HG03457 (cell line): ENCODE data around the gene PSAT1.

Source experiments
- ATAC-seq: cut with Tn5 transposase; IDR thresholded peaks from one replicate; pipeline ENCODE4 v1.9.1; 2021; ENCODE audit warnings: moderate number of reproducible peaks; ENCODE audit not compliant: unreplicated experiment

PSAT1 gene

DNA sequence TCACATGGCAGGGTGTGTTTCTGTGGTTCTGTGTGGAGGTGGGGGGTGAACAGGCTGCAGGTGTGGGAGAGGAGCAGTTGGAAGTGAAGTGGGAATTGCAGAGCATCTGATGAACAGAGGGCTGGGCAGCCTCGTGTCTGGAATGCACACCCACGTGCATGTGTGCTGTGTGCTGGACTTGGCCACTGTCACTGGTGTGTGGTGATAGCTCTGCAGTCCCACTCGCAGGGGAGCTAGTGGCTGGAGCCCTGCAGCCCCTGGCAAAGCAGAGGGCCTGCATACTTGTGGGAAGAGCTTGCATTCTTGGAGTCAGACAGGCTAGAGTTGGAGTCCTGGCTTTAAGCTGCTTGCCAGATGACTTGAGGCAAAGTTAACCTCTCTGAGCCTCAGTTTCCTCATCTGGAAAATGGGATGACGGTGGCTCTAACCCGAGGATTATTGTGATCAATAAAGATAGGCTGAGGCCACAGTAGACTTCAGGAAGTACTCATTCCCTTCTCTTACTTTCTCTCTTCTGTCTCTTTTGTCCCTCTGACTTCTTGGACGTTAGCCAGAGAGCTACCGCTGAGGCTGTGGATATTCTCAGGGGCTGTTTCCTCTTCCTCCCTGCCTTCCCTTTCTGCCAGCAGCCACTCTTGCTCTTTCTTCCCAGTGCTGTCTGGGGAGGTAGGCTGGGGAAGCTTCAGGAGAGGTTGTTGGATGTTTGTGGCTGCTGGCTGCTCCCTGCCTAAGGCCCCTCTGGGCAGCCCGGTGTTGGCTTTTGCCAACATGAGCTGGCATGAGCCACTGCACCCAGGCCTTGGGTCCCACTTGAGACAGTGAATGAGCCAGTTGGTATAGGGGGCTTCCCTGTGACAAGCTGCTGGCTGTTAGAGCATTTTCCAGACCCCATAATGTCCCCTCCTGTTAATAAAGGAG lies 18.3 kb downstream of the PSAT1 start:
- ATAC-seq, result no peak

DNA sequence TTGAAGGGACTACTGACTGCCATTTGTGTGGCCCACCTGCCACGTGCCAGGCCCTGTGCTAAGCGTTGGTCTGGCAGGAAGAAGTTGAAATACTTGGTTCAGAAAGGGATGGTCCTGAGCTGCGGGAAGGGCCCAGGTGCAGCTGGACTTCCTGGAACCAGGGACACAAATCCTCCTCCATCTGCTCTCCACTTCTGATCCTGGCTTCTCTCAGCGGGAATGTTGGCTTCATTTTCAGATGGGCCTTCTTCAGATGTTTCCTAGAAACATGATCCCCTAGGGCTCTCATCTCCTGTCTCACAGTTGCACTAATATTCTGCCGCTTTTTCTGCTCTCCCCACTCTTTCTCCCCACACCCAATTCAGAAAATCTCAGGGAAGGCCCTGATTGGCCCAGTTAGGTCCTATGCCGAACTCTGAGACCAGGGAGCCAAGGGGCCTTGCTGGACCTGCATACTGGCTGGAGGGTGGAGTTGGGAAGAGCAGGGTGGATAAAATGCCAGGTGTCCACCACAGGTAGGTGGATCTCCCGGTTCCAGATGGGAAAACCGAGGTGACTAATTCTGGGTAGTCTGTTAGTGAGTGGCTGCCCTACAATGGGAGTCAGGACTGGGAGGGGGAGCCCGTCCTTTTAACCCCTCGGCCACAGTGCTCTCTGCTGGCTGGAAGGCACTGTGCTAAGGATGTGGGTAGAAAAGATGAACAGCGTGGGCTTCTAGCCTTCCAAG lies 19.4 kb downstream of the PSAT1 start:
- ATAC-seq, result no peak

DNA sequence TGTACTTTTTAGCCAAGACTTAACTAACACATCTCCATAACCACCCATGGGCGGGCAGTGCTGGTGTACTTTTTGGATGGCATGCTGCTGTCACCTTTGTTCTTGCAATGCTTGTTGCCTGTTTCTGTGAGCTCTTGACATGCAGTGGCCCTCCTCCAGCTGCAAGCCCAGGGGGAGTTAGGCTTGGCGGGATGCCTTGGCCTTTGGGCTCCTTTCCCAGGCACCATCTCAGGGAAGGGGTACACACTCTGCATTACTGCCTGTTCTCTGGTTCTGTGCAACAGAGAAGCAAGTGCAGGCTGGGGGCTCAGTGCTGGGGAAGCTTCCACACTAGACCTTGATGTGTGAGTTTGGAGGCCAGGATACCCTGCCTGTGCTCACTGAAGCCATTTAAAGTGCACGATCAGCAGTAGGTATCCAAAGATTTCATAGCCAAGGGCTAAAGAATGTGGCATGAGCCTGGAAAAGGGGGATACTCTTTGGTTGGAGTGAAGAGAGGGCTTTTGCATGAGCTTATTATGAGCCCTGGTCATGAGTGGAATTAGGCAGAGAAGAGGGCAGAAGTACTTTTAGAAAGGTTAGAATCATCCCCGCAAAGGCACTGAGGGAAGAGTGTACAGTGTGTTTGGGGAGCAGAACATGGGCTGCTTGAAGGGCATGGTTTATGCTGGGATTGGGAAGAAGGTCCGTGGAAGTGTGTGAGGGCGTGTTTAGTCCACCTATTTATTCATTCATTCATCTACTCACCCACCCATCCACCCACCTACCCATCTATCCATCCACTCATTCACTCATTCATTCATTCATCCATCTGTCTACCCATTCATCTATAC lies 22.5 kb downstream of the PSAT1 start:
- no peak for ATAC-seq

DNA sequence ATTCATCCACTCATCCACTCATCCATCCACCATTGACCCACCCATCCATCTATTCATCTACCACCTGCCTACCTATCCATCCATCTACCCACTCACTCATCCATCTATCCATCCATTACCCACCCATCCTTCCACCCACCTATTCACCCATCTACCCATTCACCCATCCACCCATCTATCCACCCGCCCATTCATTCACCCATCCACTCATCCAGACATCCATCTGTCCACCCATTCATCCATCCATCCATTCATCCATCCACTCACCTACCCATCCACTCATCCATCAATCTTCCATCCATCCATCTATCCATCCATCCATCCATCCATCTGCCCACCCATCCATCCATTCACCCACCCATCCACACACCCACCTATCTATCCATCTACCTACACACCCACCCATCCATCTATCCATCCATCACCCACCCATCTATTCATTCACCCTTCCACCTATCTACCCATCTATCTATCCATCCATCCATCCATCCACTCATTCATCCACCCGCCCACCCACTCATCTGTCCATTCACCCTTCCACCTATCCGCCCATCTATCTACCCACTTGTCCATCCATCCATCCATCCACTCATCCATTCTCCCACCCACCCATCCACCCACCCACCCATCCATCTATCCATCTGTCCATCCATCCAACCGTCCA lies 23.2 kb downstream of the PSAT1 start:
- no peak for ATAC-seq

DNA sequence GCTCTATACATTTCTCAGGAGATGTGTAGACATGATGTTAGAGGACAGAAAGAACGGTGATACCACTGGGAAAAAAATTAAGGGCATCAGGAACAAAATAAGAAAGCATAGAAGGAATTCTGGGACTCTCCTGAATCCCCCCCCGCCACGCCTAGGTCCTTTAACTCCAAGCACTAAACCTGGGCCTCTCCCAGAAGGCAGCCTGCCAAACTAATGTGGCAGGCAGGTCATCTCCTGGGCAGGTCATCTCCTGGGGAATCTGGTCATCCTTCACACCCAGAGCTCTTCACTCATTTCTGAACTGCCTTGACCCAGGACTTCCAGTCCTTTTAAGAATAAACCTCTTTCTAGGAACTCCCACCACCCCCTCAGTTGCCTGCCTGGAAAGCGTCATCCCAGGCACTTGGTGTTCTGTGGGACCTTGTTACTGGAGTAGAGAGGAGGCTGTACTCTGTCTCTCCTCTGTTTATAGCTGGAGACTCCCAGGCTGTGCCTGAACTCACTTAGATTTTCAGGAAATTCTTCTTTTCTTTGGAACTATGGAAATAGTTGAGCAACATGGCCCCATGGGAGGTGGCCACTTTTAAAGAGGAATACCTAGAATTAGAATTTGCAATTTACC lies 24.1 kb downstream of the PSAT1 start:
- ATAC-seq, result no peak

DNA sequence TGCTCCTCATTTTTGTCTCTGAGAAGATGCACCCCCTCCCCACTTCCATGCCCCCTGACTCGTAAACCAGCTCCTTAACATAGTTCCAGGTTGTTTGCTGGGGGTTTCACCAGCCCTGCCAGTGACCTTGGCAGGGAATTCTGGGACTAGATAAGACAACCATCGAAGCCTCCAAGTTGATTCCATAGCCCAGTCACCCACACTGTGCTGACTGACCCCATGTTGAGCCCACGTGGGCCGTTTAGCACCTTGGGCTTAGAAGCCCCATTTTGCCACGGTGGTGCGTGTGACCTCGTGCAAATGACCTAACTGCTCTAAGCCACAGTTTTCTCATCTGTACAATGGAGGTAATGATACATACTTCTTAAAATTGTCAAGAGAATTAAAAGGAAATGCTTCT lies 24.6 kb downstream of the PSAT1 start:
- no peak for ATAC-seq

DNA sequence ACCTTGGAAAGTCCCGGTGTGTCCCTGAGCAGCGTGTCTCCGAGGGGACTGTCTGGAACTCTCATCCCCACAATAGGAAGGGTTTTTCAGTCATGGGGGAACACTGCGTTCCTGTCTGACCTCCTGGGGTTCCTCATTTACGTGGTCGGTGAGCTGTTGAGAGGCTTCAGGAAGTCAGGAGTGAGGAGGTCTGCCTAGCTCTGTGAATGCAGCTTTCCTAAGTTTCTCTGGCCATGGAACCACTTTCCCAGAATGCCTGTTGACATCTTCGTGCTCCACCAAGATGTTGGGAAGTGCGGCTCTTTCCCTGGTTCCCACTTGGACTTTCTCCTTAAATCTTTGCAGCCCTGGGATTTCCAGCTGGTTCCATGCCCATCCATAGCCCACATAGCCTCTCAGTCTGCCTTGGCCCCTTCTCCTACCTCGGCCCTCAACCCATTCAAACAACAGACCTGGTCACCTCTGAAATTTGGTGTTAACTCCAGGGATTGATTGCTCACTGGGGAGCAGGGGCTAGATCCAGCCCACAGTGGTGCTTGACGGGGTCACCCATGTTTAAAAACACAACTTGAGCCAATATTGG lies 27.2 kb downstream of the PSAT1 start:
- no peak for ATAC-seq

DNA sequence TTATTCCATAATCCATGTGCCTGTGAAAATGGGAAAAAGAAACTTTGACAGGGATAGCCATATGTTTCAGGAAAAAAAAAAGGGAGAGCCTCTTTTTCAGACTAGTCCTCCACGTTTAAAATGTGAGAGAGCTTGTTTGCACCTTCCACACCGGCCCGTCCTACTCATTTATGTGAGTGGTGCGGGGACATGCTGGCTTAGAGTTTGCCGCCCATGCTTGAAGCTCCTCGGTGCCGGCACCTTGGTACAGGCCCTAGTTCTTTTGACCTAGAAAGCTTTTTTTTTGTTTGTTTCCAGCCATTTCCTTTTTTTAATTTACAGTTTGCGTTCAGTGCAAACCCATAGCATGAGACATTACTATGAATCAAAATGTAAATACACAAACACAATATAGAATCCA lies 27.8 kb downstream of the PSAT1 start:
- ATAC-seq, result no peak

DNA sequence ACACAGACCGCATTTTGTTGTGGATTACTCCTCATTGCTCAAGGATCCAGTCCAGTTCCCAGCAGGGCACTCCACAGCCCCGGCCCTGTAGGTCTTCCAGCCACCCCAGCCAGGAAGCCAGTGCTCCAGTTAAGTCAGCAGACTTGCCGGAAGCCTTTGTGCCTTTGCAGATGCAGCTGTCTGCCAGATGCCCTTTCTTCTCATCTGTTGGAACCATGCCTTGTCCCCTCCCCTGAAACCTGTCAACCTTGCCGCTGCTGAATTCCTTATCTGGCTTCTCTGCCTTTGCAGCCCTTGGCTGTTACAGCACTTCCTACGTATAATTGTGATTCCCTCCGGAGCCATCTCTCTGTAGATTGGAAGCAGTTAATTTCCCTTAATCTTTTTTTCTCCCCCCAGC lies 28.4 kb downstream of the PSAT1 start:
- ATAC-seq, result no peak

DNA sequence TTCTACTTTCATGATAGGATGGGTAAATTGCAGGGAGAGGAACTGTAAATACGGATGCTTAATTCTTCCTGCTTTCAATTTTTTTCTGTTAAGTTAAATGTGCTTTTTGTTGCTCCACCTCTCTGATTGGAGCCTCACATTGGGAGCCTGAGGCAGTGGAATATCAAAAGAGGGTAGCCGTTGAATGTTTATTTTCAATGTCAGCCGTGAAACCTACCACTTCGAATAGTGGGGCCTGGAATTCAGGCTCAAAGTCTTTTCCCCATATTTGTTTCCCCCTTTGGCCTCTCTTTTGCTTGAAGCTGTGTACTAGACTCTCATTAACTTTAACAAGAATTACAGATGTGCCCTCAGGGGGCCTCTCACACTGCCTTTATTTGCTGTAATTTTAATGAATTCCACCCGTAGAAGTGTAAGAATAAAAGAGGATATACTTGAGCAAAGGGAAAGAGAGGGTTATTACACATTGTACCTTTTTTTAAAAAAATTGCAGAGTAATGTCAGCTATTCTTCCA lies 29.0 kb downstream of the PSAT1 start:
- ATAC-seq, result no peak

DNA sequence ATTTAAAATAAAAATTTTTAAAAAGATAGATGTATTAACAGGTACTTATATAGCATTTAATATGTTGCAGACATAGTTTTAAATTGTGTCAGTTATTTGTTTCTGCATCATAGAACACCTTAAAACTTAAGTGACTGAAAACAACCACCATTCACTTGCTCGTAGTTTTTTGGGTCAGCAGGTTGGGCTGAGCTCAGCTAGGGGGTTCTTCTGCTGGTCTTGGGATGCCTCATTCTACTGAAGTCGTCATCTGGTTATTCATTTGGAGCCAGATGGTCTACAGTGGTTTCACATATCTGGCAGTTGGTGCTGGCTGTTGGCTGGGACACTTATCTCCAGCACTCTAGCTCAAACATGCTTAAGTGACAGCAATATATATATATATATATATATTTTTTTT lies 29.6 kb downstream of the PSAT1 start:
- no peak for ATAC-seq

DNA sequence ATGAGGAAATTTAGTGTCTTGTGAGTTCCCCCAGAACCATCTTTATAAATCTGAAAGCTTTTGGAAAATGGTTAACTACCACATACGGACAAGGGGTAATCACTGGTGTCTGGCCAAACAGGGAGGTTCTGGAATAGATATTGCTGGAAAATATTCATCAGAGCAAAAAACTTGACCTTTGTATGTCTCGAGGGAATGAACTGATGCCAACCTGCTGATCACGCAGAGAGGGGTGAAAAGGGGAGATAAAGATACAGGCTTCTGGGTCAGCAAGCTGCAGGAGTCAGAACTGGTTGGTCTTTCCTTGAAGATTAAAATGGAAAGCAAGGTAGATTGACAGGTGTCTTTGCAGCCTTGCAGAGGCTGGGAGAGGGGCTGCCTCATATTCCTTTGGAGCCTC lies 35.5 kb downstream of the PSAT1 start:
- ATAC-seq, result no peak

DNA sequence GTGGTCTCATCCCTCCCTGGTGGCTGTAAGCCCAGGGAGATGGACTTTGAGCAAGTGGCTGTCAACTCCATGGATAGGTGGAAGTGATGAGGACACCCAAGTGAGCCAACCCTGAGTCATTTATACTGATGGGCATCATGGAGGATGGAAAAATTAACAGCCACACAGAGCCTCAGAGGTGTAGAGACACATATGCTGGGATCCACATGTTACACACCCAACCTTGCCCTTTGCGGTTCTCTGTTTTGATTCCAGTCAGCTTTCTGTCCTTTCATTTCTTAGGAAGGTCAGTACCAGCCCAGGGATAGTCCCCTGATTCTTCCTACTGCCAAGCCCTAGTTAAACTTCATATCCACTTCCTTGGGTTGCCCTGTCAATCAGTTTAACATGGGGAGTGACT lies 51.9 kb downstream of the PSAT1 start:
- no peak for ATAC-seq

DNA sequence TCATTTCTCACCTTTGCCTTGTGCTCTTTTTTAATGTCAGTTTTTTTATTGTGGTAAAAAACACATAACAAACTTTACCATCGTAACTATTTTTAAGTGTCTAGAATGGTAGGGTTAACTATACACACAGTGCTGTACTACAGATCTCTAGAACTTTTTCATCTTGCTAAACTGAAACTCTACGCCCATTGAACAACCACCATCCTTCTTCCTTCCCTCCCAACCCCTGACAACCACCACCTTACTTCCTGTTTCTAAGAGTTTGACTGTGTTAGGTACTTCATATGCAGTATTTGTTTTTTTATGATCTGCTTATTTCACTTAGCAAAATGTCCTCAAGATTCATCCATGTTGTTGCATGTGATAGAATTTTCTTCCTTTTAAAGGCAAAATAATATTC lies 54.9 kb downstream of the PSAT1 start:
- no peak for ATAC-seq

DNA sequence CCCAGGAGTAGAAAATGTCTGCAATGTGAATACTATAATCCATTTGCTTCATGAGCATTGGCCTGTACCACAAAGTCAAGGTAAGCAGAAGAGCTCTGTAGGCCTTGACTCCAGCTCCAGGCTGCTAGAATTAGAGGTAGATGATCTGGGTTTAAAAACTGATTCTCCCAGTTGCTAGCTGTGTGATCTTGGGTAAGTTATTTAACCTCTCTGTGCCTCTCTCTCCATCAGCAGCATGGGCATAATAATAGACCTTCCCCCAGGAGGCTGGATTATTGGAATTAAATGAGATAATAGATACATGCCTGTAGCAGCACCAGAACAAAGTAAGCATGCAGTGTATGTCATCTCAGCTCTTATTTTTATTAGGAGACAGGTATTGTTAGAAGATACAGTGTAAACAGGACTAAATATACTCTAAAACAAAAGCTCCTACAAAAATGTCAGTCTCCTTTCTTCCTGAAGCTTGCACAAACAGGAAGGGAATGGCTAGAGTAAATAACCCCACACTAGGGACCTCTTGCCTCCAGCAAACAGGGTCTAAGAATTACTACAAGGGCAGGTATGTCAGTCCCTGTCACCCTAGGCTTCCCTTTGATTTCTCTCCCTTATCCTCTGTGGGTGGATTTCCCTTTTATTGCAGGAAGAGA lies 57.5 kb downstream of the PSAT1 start:
- no peak for ATAC-seq

DNA sequence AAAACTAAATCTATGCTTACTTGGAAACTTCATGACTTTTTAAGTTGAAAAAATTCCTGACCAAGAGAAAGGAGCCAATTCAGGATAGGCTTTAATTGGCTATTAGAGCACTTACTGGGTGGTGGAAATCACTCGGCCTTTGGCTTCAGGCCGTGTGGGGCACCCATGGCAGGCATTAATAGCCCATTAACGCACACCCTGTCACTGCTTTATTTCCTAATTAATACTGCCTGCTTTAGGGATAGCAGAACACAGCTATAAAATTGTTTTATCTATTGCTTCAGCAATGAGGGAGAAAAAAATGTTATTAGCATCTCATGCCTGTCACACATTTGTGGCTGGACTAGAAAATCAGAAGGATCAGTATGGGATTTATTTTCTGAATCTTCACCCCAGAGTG lies 58.1 kb downstream of the PSAT1 start:
- no peak for ATAC-seq

DNA sequence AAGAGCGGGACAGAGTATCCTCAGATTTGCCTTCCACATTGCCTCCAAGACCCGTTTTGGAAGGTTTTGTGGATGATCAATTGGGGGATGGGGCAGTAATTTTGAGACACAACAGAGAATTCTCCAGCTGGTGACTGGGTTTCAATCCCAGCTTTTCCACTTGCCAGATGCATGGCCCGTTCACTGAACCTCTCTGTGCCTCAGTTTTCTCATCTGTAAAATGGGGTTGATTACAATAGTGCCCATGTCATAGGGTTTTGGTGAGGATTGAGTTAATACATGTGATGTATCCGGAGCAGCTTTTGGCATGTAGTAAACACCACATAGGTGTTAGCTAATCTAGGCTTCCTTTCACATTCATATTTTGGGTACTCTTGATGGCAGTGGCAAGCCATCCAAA lies 59.7 kb downstream of the PSAT1 start:
- ATAC-seq, result no peak

DNA sequence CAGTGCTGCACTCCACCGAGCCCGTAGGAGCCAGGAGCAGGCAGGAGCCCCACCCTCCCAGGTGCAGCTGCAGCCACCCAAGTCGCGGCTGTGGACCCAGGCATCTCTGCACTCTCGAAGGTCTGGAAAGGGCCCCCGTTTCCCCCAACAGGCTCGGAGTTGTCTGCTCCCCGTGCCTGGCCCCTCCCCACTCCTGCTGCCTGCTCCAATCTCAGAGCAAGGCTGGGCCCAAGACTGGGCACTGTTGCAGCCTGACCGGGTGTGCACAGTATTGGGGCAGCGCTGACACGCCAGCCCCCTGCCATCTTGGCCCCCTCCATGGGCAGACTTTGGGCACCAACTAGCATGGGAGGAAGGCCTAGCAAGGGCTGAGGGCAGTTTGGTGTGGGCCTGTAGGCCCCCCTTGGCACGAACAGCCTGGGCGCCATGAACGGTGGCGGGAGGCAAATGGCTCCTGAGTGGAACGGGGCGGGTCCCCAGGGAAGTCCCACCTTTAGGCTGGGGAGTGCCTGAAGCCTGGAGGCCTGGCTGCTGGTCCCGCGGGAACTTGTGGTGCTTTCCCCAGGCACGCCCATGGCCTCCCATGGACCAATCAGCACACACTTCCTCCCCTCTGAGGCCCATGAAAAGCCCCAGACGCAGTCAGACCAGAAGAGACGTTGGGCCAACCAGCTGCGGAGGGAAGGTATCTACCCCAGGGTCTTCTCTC lies 60.4 kb downstream of the PSAT1 start:
- ATAC-seq, result no peak
